ENCODE measurements around the gene FBLN5.

The FBLN5 gene

GRCh38 chr14:91947475-91948184 is at the start of gene FBLN5:
TSS of gene FBLN5 (minus strand) at chr14:91947694. CDS start at chr14:91947229, 465 bp downstream.
- peak; percentile 6 for DNase-seq (ENCODE audit: low read depth)

- DNase-seq (ENCODE audit: low read depth): no peak
Observed at GRCh38 chr14:91996948-91997371, 49.5 kb upstream of the FBLN5 start.

DNA sequence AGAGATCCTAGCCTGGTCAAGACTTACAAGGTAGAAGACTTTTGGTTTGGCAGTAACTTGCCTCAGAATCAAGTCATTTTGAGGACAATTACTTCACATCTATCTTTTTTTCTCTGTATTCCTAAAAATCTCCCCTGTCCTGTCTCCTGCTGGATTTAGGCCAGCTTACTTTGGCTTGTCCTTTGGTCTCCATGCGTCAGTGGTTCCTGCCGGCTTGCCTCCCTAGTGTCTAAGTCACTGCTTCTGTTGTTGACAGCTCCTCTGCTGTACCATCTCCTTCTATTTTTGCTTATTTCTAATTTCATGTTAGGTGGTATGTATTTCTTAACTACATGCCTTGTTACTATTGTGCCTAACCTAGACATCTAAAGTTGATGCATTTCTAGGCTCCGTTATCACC is 39.7 kb upstream of the FBLN5 start:
- DNase-seq (ENCODE audit: low read depth): no peak

DNA sequence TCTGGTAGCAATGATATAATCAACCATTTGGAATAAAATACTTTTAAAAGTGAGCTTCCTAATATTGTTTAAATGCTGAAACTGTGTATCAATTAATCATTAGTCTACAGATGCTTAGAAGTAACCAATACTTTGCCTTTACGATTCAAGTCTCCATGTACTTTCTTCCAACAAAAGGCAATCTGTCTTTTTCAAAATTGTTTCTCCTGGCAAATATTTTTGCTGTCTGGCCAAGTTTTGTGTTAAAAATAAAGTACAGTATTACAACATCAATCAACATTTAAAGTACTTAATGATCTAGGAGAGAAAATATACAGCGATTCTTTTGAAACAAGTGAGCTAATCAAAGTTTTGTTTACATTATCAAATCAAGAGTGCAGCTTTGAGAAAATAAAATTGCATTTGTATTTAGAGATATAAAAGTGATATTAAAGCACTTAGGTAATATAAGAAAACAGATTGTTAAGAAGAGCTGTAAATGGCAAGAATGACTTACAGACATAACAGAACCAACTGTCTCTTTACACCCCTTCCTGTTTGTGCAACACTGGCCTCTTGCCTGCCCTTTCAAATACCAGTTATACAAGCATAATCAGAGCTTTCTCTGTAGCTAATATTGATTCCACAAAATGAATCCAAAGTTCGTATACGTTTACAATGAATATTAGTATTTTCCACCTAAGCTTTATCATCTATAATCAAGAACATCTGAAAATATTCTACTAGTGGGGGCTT is 38.2 kb upstream of the FBLN5 start:
- no peak for DNase-seq (ENCODE audit: low read depth)

- DNase-seq (ENCODE audit: low read depth): no peak
Observed at GRCh38 chr14:91985008-91985407, 37.5 kb upstream of the FBLN5 start.

GRCh38 chr14:91983588-91983987 is 36.1 kb upstream of the FBLN5 start:
- no peak for DNase-seq (ENCODE audit: low read depth)

- DNase-seq (ENCODE audit: low read depth): no peak
Observed at GRCh38 chr14:91980157-91980556, 32.7 kb upstream of the FBLN5 start.

DNA sequence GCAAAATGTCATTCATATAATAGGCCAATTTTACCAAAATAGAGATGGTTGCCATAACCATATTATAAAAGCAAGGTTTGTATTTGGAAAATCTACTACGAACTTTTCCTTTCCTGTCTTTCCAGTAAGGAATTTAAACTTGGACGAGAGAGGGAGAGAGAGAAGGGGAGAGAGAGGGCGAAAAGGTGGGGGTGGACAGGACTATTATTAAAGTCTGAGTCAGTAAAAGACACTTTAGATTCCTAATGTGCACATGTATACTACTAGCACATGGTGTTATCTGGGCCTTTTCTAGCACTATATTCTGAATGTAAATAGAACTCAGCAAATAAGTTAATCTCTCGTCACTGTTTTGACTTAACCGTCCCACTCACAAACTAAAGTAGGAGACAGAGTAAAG is 30.4 kb upstream of the FBLN5 start:
- no peak for DNase-seq (ENCODE audit: low read depth)

DNA sequence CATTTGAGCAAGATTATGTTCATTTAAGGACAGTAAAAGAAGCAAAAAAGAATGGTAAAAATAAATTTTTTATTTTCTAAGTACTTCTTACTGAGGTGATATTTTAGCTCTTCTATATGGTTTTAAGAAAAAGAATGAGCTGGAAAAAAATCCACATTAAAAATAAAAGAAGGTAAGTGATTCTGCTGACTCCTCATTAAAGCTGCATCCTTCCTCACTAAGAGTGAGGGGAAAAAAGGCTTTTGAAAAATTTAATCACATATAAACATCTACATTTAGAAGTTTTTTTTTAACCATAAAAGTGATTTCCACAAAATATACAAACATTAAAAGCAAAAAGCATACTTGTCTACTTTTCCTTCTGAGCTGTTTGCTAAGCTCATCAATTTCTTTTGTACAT is 28.3 kb upstream of the FBLN5 start:
- DNase-seq (ENCODE audit: low read depth): no peak

DNA sequence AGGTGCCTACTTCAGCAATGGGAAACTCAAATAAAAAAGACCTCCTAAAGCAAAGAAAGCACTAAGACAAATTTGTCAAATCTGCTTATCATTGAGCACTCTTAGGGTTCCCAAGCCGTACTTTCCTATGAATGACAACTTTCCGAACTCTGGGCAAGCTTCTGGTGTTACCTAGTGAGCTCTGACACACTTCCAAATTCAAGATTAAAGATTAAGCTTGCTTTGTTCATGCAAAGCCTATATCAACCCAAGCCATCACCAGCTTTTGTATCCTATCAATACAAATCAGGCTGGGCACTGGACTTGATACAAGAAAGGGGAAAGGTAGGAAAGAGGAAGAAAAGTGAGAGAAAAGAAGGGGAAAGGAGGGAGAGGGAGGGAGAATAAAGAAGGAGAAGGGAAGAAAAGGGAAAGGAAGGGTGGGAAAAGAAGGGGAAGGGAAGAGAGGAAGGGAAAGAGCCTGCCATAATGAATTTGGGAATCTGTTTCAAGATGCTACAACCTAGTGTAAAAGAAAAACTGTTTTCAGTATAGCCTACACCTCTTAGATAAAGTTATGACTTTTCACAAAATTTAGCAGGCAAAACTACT is 23.8 kb upstream of the FBLN5 start:
- no peak for DNase-seq (ENCODE audit: low read depth)

DNA sequence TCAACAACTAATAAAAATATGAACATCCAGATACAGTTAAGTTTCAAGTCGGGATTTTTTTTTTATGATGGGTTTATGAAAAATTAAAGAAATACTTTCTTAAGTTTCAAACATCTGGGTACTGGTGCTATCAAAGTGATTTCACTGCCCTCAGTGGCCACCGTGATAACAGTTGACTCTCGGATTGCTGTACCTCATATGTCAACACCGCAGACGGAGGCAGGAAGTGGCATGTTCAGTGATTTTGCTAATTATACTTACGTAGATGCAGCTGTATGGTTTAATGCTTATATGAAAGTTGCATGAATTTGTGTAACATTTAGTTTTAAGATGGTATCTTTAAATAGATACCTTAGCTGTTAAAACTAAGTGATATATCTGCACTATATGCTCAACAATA is 20.8 kb upstream of the FBLN5 start:
- no peak for DNase-seq (ENCODE audit: low read depth)

GRCh38 chr14:91964724-91965123 is 17.2 kb upstream of the FBLN5 start:
- DNase-seq (ENCODE audit: low read depth): no peak

DNA sequence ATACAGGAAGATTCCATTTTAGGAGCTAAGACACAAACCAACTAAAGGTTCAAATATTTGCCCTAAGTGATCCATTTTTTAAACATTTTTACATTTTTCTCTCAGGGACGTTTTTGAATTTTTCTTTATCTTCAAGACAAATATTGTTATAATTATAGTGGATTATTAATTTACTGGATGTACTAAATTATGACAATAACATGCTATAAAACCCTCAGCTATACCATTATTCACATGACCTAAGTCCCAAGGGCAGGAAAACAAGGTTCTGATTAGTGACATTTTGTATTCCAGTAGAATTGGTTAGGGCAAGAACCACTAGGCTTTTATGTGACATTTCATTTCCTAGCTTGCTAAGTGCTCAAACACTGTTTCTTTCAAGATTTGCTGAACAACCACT is 16.5 kb upstream of the FBLN5 start:
- DNase-seq (ENCODE audit: low read depth): no peak

DNA sequence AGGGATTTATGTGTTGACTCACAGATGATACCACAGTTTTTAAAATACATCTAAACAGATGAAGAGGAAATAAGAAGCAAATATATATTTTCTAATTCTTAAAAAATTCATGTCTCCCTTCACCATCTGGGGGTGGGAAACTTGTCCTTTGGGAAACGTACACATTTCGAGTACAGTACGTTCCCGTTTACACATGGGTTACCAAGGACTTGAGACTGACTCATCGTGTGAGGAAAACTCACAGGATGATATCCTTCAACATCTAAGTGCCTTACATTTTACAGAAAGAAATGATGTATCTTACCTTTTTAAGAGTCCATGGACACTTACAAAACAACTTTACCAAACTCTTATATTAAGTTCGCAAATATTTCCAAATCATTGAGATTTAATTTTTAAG is 16.0 kb upstream of the FBLN5 start:
- no peak for DNase-seq (ENCODE audit: low read depth)

DNA sequence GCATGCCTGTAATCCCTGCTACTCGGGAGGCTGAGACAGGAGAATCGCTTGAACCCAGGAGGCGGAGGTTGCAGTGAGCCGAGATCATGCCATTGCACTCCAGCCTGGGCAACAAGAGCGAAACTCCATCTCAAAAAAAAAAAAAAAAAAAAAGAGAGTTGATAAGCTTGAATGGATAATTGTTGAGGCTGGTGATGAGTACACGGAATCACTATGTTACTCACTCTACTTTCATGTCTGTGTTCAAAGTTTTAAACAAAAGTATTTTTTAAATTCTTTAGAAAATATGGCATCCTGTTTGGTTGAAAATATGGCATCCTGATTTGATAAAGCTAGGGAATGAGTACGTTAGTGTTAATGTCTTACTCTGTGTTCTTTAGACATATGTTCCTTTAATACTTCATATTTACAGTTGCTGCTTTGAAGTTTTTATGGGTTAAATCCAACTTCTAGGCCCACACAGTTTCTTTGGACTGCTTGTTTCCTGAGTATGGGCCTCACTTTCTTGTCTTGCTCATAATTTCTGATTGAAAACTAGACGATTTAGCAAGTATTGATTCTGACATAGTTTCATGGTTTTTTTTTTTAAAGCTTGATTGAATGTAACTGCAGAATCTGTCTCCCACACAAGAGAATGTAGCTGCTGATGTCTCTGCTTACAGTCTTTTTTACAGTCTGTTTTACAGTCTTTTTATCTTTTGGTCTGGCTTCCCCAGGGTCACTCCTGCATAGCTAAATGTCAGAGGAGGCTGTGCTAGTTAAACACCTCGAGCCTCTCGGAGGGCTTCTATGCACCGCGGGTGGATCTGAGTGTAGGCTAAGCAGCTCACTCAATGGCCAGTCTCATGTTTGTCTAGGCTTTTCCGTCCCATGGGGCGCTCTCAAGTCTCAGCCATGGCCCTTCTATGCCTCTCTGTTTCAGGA is 14.1 kb upstream of the FBLN5 start:
- DNase-seq (ENCODE audit: low read depth): no peak

DNA sequence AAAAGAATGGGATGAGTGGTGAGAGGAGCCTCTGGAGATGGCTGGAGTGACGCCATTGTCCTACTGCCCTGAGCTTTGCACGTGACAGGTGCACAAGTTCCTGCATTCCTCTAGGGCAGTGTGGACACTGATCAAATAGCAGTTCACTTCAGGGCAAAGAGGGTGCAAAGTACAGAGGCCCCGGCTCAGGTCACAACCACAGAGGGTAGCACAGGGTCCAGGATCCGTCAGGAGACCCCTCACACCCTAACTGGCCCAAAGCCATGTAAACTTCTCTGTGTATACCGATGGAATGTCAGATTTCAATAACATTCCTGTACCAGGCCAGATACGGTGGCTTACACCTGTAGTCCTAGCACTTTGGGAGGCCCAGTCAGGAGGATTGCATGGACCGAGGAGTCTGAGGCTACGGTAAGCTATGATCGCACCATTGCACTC is 10.4 kb upstream of the FBLN5 start:
- DNase-seq (ENCODE audit: low read depth): no peak

- no peak for DNase-seq (ENCODE audit: low read depth)
Observed at GRCh38 chr14:91956616-91957015, 9.1 kb upstream of the FBLN5 start.

- DNase-seq (ENCODE audit: low read depth): no peak
Observed at GRCh38 chr14:91955168-91955567, 7.7 kb upstream of the FBLN5 start.

- DNase-seq (ENCODE audit: low read depth): no peak
Observed at GRCh38 chr14:91953170-91953985, 5.9 kb upstream of the FBLN5 start.

GRCh38 chr14:91946622-91947474 is 646 bp downstream of the FBLN5 start:
- DNase-seq (ENCODE audit: low read depth): no peak

Data from stimulated activated CD8-positive, alpha-beta memory T cell treated with anti-CD3 and anti-CD28 coated beads, Interleukin-15, amount 100 ng/mL, for 24 hours (primary cell).